Hepatocyte (in vitro differentiated cells): ENCODE results near the gene TMEM252.

Source experiments
- EZH2 ChIP-seq: fragments of 200-600 bp; sonication (generic); IDR thresholded peaks from 2 replicates; pipeline ENCODE4 v1.6.1; 2016; ENCODE audit warnings: antibody characterized with exemption, mild to moderate bottlenecking, borderline replicate concordance
- TF ChIP-seq, protein P1 (sequence below): fragments of 200-600 bp; sonication (generic); IDR thresholded peaks from 2 replicates; pipeline ENCODE4 v1.5.1; 2016; ENCODE audit warnings: antibody characterized with exemption, mild to moderate bottlenecking; ENCODE audit not compliant: poor library complexity

DNA sequence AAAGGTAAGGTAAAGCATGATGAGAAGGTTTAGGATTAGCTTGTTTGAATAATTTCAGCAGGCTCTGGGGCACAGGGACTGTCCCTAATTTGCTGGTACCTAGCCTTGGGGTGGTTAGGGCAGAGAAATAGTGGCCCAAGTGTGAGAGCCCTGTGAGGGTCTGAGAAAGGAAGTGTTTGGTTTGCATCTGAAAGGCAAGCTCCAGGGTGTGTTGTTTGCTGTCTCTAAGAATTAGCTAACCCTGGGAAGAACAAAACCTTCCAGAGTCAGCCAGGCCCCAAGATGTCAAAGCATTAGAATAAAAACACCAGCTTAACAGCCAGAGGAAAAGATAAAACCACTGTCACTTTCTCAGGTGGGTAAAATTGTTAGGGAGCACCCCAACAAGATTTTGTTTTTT is 31.0 kb downstream of the TMEM252 start:
- TF ChIP-seq, protein P1, sequence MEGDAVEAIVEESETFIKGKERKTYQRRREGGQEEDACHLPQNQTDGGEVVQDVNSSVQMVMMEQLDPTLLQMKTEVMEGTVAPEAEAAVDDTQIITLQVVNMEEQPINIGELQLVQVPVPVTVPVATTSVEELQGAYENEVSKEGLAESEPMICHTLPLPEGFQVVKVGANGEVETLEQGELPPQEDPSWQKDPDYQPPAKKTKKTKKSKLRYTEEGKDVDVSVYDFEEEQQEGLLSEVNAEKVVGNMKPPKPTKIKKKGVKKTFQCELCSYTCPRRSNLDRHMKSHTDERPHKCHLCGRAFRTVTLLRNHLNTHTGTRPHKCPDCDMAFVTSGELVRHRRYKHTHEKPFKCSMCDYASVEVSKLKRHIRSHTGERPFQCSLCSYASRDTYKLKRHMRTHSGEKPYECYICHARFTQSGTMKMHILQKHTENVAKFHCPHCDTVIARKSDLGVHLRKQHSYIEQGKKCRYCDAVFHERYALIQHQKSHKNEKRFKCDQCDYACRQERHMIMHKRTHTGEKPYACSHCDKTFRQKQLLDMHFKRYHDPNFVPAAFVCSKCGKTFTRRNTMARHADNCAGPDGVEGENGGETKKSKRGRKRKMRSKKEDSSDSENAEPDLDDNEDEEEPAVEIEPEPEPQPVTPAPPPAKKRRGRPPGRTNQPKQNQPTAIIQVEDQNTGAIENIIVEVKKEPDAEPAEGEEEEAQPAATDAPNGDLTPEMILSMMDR = no peak
- no peak for TF ChIP-seq EZH2
